ENCODE data around the gene INIP.
A peak's percentile ranks its signal among the peaks of the same experiment; 100 is the strongest.

Gene INIP

DNA sequence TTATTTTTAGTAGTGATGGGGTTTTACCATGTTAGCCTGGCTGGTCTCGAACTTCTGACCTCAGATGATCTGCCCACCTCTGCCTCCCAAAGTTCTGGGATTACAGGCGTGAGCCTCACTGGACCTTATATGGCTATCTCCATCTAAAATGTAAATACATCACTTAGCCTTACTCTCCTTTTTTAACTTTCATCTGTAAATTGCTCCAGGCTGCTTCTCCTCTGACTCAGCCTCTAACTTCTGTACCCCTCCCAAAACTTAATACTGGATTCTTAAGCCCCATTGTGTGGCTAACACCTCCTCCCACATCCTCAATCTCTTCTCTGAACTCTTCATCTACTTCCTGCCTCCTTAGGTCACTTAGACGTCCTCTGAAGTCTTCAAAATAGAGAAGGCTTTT is 36.7 kb upstream of the INIP start (continued):
- TF ChIP-seq ZFP3 (tag by site-specific recombination; IDR thresholded peaks at IDR 0.05; ENCODE audit: low read depth) (no peak), OVOL3 (tag by site-specific recombination; IDR thresholded peaks at IDR 0.05) (no peak), ZNF184 (tag by site-specific recombination; IDR thresholded peaks at IDR 0.05) (0 out of 2 replicates have a peak, but pooled peaks have one; percentile 34), ZNF621 (tag by site-specific recombination; IDR thresholded peaks at IDR 0.05) (no peak), EGR2 (tag by site-specific recombination; IDR thresholded peaks at IDR 0.05; ENCODE audit: low read depth) (no peak), ZNF202 (tag by site-specific recombination; IDR thresholded peaks at IDR 0.05; ENCODE audit: borderline replicate concordance) (no peak), ZNF677 (tag by site-specific recombination; IDR thresholded peaks at IDR 0.05) (no peak), ZNF629 (tag by site-specific recombination; IDR thresholded peaks at IDR 0.05) (peak; percentile 22; the same call in 1 of the 2 replicates), ZFHX2 (tag by site-specific recombination; conservative IDR thresholded peaks at IDR 0.05) (0 out of 2 replicates have a peak, but pooled peaks have one; percentile 14), REPIN1 (tag by site-specific recombination; IDR thresholded peaks at IDR 0.05; ENCODE audit: low read depth) (no peak), ZBTB44 (tag by site-specific recombination; IDR thresholded peaks at IDR 0.05) (no peak), ZNF785 (tag by site-specific recombination; IDR thresholded peaks at IDR 0.05) (no peak), KLF7 (tag by site-specific recombination; IDR thresholded peaks at IDR 0.05; ENCODE audit: borderline replicate concordance) (no peak)

DNA sequence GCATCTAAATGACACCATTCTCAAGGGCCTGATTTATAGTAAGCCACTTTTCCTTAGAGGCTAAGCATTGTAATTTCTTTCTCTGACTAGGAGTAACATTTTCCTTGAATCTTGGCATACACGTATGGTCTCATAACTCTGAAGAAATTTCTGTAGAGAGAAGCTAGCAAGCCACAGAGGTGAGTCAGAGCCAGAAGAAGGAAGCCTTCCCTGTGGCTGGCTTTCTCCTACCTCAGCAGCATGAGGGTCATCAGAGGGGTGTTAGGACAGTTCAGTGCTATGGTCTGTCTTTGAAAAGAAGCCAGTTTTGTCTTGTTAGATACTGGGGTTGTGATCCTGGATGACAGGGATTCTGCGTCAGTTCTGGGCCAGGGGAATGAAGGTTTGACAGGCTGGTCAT is 35.8 kb upstream of the INIP start:
- ChIA-PET POLR2A (no interaction called here), CTCF (no interaction called here)
- TF ChIP-seq ZNF114 (tag by site-specific recombination; IDR thresholded peaks at IDR 0.05), result no peak
- no peak for TF ChIP-seq ZNF140 (tag by site-specific recombination; IDR thresholded peaks at IDR 0.05)
- no peak for TF ChIP-seq ZSCAN5A (tag by site-specific recombination; IDR thresholded peaks at IDR 0.05)
- TF ChIP-seq, protein P1, sequence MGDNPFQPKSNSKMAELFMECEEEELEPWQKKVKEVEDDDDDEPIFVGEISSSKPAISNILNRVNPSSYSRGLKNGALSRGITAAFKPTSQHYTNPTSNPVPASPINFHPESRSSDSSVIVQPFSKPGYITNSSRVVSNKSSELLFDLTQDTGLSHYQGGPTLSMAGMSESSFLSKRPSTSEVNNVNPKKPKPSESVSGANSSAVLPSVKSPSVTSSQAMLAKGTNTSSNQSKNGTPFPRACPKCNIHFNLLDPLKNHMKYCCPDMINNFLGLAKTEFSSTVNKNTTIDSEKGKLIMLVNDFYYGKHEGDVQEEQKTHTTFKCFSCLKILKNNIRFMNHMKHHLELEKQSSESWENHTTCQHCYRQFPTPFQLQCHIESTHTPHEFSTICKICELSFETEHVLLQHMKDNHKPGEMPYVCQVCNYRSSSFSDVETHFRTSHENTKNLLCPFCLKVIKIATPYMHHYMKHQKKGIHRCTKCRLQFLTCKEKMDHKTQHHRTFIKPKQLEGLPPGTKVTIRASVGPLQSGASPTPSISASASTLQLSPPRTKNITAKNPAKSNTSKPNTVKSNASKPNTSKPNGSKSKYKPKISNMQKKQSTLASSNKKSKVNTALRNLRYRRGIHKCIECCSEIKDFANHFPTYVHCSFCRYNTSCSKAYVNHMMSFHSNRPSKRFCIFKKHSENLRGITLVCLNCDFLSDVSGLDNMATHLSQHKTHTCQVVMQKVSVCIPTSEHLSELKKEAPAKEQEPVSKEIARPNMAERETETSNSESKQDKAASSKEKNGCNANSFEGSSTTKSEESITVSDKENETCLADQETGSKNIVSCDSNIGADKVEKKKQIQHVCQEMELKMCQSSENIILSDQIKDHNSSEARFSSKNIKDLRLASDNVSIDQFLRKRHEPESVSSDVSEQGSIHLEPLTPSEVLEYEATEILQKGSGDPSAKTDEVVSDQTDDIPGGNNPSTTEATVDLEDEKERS (tag by site-specific recombination; IDR thresholded peaks at IDR 0.05), result no peak
- H3K4me3 ChIP-seq (ENCODE audit: low read depth, low read length), result no peak overlapping the region
- H3K36me3 ChIP-seq (ENCODE audit: control insufficient read depth in 2 of 2, insufficient read depth in 1 of 2, low read length in 2 of 2), result no peaks in the 10 kb centered on the region
- H3K4me1 ChIP-seq (ENCODE audit: control insufficient read depth, insufficient read depth, low read length), result peaks cover 5% of the 10 kb centered on the region
- H3K9me3 ChIP-seq (ENCODE audit: control insufficient read depth, insufficient read depth, low read depth, low read length), result no peaks in the 10 kb centered on the region
- H3K27ac ChIP-seq (ENCODE audit: extremely low read depth, low read depth, low read length), result no peak overlapping the region

DNA sequence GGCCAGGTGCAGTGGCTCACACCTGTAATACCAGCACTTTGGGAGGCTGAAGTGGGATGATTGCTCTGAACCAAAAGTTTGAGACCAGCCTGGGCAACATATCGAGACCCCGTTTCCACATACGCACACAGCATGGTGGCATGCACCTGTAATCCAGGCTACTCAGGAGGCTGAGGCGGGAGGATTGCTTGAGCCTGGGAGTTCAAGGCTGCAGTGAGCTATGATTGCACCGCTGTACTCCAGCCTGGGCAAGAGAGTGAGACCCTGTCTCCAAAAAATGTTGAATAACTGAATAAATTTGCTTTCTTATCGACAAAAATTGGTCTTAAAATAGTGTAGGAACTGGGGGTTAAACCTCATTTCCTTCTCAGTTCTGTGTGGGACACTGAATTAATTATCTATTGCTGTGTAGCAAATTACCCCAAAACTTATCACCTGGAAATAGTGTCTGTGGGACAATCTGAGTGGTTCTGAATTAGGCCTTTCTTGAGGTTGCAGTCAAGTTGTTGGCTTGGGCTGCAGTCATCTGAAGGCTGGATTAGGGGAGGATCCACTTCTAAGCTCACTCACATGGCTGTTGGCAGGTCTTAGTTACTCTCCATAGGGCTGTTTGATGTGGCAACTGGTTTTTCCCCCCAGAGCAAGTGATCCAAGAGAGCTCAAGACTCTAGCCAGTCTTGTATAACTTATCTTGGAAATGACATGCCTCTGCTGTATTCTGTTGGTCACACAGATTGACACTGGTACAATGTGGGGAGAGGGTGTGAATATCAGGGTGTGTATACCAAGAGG is 34.6 kb upstream of the INIP start:
- ChIA-PET POLR2A (interaction anchor here (0.6 to 1.4 kb wide), 3 partner anchors 11 to 35 kb away, joined by 3 to 4 read pairs (median 4); partner anchors contain the start of gene INIP), CTCF (interaction anchor here (0.5 to 1.4 kb wide), 3 partner anchors 40 to 68 kb away, joined by 3 to 4 read pairs (median 3); no protein-coding TSS in a partner anchor)
- no peak overlapping the region for H3K4me3 ChIP-seq (ENCODE audit: low read depth, low read length)
- no peak overlapping the region for H3K27ac ChIP-seq (ENCODE audit: extremely low read depth, low read depth, low read length)
- H3K9me3 ChIP-seq (ENCODE audit: control insufficient read depth, insufficient read depth, low read depth, low read length), result no peaks in the 10 kb centered on the region
- TF ChIP-seq HOXC10 (CRISPR knock-in tag; IDR thresholded peaks at IDR 0.05) (no peak), ZSCAN30 (tag by site-specific recombination; IDR thresholded peaks at IDR 0.05) (no peak), ZNF121 (tag by site-specific recombination; IDR thresholded peaks at IDR 0.05) (peak; percentile 89)
- H3K36me3 ChIP-seq (ENCODE audit: control insufficient read depth in 2 of 2, insufficient read depth in 1 of 2, low read length in 2 of 2), result no peaks in the 10 kb centered on the region
- peaks cover 5% of the 10 kb centered on the region for H3K4me1 ChIP-seq (ENCODE audit: control insufficient read depth, insufficient read depth, low read length)
